Gastroesophageal sphincter (tissue), 3 donors: ENCODE data around the gene FHOD3.

Experiments
- CTCF ChIP-seq, 4 experiments: fragments of 200-600 bp in 2 of 4; fragments of 450-650 bp in 2 of 4; sonication (generic) in 1 of 4; IDR thresholded peaks; one replicate each; pipeline ENCODE4 v1.5.1; 2017 to 2019; ENCODE audit warnings: antibody characterized with exemption in 4 of 4, mild to moderate bottlenecking in 2 of 4, moderate library complexity in 2 of 4
- EP300 ChIP-seq: sonication (generic); formaldehyde crosslinking; IDR thresholded peaks from one replicate; pipeline ENCODE4 v1.6.1; 2017; ENCODE audit warnings: antibody characterized with exemption, mild to moderate bottlenecking
- POLR2AphosphoS5 ChIP-seq: sonication (generic); formaldehyde crosslinking; IDR thresholded peaks from one replicate; pipeline ENCODE4 v1.6.1; 2017; ENCODE audit warnings: antibody characterized with exemption

DNA sequence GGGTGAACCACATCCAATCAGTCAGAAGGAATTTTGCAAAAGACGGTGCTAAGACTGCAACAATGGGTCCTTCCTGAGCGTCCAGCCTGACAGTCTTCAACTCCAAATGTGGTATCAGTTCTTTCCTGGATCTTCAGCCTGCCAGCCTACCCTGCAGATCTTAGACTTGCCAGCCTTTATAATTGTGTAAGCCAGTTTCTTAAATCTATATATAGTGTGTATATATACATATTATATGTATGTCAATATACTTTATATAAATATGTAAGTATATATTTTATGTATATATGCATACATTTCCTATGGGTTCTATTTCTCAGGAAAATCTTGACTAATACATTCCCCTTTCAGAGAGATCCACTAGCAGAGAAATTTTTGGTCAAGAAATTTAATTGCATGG, 245.5 kb downstream of the FHOD3 start:
- TF ChIP-seq CTCF (IDR thresholded peaks at IDR 0.05): no peak
- no peak for TF ChIP-seq EP300
- no peak for TF ChIP-seq POLR2AphosphoS5
